GM19467 (cell line): ENCODE measurements around the gene PIGH.

Experiments used
- ATAC-seq: cut with Tn5 transposase; IDR thresholded peaks from one replicate; pipeline ENCODE4 v1.9.1; 2021; ENCODE audit warnings: mild to moderate bottlenecking, moderate library complexity; ENCODE audit not compliant: unreplicated experiment

PIGH gene

GRCh38 chr14:67576216-67576955 lies 23.7 kb downstream of the PIGH start:
- ATAC-seq = no peak

GRCh38 chr14:67575684-67576083 lies 24.4 kb downstream of the PIGH start:
- ATAC-seq = no peak

DNA sequence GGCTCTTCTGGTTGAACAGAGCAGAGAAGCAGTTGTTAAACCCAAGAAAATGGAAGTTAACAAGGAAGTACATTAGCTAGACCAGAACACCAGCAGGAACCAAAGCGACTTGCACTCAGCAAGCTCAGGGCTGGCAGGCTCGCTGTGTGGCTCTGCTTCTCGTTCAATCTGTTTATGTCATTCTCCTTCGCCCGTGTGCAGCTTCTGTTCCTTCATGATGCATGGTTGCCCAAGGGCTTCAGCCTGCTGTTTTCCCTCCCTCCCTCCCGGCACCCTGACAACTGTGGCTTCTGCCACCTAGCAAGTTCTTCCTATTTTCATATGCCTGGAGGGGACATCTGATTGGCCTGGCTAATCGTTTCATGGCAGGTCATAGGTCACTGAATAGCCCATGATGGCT lies 25.3 kb downstream of the PIGH start:
- ATAC-seq = no peak

DNA sequence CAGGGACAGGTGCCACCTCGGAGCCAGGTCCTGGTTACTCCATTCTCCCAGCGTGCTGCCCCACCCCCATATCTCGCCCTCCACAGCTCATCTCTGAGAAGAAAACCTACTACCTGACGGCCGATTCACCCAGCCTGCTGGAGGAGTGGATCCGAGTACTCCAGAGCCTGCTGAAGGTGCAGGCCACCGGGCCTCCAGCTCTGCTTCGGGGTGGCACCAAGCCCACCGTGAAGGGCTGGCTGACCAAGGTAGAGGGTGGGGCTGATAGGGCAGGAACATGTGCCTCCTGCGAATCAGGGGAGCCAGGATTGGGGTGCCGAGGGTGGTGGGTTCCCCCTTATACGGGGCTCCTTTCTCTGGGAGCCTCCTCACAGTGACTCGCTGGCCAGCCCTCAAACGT lies 25.9 kb downstream of the PIGH start:
- no peak for ATAC-seq

GRCh38 chr14:67573228-67574010 lies 26.6 kb downstream of the PIGH start:
- ATAC-seq = no peak

DNA sequence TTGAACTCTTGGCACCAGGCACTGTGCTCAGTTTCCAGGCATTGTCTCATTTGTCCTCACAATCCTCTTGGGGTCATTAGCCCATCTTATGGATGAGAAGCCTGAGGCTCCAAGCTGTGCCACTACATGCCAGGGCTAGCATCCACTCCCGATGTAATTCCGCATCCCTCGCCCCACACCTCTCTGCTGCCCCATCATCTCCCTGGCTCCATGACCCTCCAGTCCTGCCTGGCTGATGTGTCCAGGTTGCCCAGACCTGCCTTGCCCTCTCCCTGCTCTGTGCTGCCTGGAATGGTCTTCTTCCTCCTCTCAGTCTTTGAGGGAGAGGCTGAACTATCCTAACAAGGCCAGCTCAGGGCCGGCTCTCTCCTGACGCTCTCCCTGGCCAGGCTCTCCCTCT lies 27.5 kb downstream of the PIGH start:
- ATAC-seq = no peak

- ATAC-seq = no peak
These were observed 28.1 kb downstream of the PIGH start for GRCh38 chr14:67571991-67572323.

GRCh38 chr14:67571275-67571990 lies 28.6 kb downstream of the PIGH start:
- ATAC-seq = no peak

- no peak for ATAC-seq
These were observed 29.6 kb downstream of the PIGH start for GRCh38 chr14:67570453-67570852.

GRCh38 chr14:67569651-67570290 lies 30.3 kb downstream of the PIGH start:
- no peak for ATAC-seq

- no peak for ATAC-seq
These were observed 30.9 kb downstream of the PIGH start for GRCh38 chr14:67569011-67569650.

DNA sequence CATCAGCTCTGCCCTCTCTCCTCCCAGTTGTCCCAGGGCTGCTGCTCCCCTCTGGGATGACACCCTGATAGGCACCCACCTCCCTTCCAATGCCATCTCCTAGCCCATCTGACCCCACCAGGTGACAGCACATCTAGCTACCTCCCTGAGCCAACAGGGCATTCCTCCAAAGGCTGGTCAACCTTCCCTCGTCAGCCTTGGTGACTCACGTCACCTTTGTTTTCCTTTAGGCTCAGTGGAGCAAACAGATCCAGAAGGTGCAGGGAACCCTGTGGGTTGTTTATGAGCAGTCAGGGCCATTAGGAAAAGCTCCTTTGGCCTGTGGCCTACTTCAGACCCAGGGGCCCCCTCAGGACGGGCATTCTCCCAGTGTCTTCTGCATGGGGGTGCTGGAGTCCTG lies 32.4 kb downstream of the PIGH start:
- no peak for ATAC-seq

DNA sequence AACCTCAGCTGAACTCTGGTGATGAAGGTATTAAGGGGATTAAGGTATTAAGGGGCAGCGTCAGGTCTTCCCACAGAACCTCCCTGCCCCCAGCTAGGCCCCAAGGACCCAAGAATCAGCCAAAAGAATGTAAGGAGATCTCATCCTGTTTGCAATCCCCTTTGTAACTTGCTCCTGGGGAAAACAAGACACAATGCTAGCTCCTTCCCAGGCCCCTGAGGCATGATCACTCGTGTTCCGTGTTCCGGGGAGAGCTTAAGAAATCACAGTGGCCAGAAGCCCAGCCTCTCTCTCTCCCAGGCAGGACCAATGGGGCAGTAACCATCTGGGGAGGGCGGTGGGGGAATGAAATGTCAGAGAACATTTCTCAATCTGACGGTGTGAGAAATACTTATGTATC lies 33.2 kb downstream of the PIGH start:
- no peak for ATAC-seq

DNA sequence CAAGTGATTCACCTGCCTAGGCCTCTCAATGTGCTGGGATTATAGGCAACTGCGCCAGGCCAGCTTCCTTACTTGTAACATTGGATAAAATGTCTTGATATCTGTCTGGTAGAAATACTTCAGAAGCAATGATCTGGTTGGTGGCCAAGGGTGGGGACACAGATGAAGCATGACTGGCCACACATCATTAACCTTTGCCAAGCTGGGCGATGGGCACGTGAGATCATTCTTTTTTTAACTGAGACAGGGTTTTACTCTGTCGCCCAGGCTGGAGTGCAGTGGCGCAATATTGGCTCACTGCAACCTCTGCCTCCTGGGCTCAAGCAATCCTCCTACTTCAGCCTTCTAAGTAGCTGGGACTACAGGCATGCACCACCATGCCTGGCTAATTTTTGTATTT lies 35.8 kb downstream of the PIGH start:
- no peak for ATAC-seq

GRCh38 chr14:67562776-67563150 lies 37.3 kb downstream of the PIGH start:
- ATAC-seq = no peak

DNA sequence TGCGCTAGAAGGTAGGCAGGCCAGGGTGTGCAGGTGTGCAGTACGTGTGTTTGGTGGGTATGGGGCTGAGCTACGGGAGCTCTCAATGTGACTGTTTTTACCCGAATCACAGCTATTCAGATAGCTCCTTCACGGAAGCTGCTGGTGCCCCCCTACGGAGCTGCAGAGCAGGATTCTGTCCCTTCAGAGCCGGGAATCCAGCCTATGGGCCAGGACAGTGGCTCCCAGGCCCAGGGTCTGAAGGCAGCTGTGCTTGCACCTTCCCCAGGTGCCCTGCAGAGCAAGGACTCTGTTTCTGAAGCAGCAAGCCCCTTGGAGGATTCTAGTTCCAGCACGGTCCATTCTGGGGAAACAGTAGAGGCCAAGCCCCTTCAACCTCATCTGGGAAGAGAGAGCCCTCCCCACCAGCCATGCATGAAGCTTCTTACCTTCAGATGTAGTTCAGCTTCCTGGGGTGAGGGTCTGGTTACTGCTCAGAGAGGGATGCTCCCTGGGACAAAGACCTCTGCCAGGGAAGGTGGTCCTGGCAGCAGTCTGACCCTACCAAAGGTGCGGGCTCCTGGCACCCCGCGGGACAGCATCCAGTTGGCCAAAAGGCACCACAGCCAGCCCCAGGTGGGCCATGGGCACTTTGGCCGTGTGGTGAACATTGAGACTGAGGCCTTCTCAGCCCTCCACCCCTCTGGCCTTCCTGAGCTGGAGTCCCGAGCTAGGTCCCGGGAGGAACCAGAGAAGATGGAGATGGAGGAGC lies 37.9 kb downstream of the PIGH start:
- ATAC-seq = no peak

DNA sequence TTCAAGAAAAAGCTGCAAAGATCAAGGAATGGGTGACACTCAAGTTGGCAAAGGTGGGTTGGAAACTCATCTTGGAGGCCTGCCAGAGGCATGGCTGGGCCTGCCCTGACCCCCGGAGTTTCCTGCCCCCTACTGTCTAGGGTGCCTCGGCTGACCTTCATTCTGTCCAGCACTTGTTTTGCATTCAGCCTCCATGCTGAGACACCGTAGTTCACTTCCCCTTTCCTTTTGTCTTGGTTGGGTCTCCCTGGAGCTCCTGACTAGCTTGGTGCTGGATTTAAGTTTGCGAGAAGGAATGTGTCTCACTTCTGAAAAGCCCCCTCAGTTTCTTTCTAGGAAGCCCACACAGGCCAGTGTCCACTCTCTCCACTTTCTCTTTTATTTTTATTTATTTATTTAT lies 40.4 kb downstream of the PIGH start:
- no peak for ATAC-seq

DNA sequence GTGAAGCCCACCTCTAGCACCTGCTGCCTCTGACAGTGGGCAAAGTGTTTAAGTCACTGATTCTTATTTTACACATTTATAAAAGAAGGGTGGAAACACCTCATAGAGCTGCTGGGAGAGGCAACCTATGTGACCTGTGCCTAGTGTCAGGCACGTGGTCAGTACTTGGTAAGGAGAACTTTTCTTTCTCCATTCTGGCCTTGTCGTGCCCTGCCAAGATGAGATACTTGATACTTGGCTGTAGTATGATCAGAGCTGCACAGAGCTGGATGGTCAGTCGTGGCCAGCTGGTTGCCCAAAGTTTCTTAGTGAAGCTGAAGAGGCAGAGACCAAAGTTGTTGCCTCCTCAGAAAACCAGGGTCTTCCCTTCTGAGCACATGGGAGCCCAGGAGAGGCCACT lies 42.4 kb downstream of the PIGH start:
- no peak for ATAC-seq

DNA sequence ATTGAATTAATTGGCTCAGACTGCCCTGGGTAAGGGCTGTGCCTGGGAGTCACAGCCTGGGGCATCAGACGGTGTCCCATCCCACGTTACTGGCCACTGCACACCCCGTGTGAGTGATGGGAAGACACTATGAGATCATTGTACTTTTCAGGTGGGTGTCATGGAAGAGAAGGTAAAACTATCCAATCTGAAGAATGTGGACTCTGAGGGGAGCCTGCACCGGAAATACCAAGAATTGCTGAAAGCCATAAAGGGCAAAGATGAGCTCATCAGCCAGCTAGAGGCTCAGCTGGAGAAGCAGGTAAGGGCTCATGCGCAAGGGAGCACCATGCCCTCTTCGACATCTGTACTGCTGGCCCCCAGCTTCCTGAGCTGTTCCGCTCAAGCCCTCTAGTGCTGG lies 43.0 kb downstream of the PIGH start:
- ATAC-seq = no peak

GRCh38 chr14:67556671-67557070 lies 43.4 kb downstream of the PIGH start:
- ATAC-seq = no peak
